ENCODE data around the gene DNTT. TPM values are rescaled to one million over a fixed set of nuclear protein-coding genes. Genes with fewer than 3 reads are reported as not detected.

DNTT gene
- total RNA-seq, 3 donors from 2014 or later: not detected

DNA sequence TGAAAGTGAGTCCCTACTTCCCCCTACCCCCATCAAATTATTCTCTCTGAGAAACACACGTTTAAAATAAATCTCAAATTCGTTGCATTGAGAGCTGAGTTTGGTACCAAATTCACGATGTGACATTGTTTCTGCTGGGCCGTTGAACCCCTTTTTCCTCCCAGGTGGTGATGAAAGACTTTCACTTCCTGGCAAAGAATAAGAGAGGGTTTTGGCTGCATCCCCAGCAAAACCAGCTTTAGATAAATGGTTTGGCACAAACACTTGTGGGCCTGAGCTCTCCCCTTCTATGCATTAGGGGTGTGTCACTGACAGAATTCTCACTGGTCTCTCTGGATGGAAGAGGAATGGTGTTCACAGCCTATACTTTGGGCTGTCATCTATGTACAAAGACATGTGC is 8.8 kb upstream of the DNTT start:
- H3K9me3 ChIP-seq: no peaks in the 10 kb centered on the region
- no peak overlapping the region for H3K4me3 ChIP-seq
- intact Hi-C loops (cut with DNase I; ENCODE audit: low total_unique reads): loop anchor here (10.0 kb wide), 1 partner anchor 71 kb away; no protein-coding TSS in a partner anchor
- TF ChIP-seq CTCF (IDR thresholded peaks at IDR 0.05) (no peak), POLR2A (IDR thresholded peaks at IDR 0.05) (no peak), POLR2AphosphoS5 (IDR thresholded peaks at IDR 0.05) (no peak)
- no peak overlapping the region for H3K27ac ChIP-seq
- no peaks in the 10 kb centered on the region for H3K4me1 ChIP-seq
- H3K27me3 ChIP-seq: peaks cover 0 to 4% of the 10 kb centered on the region in 2 donors
- H3K36me3 ChIP-seq: no peaks in the 10 kb centered on the region
- no peak for DNase-seq (ENCODE audit: low spot score in 2 of 2)

GRCh38 chr10:96297486-96297885 is 6.7 kb upstream of the DNTT start:
- H3K27me3 ChIP-seq: peaks cover 0 to 4% of the 10 kb centered on the region in 2 donors
- H3K9me3 ChIP-seq: no peaks in the 10 kb centered on the region
- intact Hi-C loops (cut with DNase I; ENCODE audit: low total_unique reads): loop anchor here (10.0 kb wide), 1 partner anchor 73 kb away; no protein-coding TSS in a partner anchor
- H3K4me3 ChIP-seq: no peak overlapping the region
- no peaks in the 10 kb centered on the region for H3K36me3 ChIP-seq
- H3K27ac ChIP-seq: no peak overlapping the region
- H3K4me1 ChIP-seq: no peaks in the 10 kb centered on the region
- DNase-seq (ENCODE audit: low spot score in 2 of 2): no peak
- no peak for TF ChIP-seq CTCF (IDR thresholded peaks at IDR 0.05)

GRCh38 chr10:96298362-96298761 is 5.9 kb upstream of the DNTT start:
- Histone ChIP-seq H3K9me3 (no peaks in the 10 kb centered on the region), H3K27ac (no peak overlapping the region), H3K36me3 (no peaks in the 10 kb centered on the region), H3K27me3 (peaks cover 0 to 4% of the 10 kb centered on the region in 2 donors), H3K4me1 (no peaks in the 10 kb centered on the region), H3K4me3 (no peak overlapping the region)
- no peak for DNase-seq (ENCODE audit: low spot score in 2 of 2)
- intact Hi-C loops (cut with DNase I; ENCODE audit: low total_unique reads): loop anchor here (10.0 kb wide), 1 partner anchor 74 kb away; no protein-coding TSS in a partner anchor
- TF ChIP-seq POLR2AphosphoS5 (IDR thresholded peaks at IDR 0.05) (no peak), CTCF (IDR thresholded peaks at IDR 0.05) (no peak), POLR2A (IDR thresholded peaks at IDR 0.05) (no peak)

- Histone ChIP-seq H3K27ac (no peak overlapping the region), H3K27me3 (peaks cover 0 to 4% of the 10 kb centered on the region in 2 donors), H3K4me3 (no peak overlapping the region), H3K36me3 (no peaks in the 10 kb centered on the region), H3K4me1 (no peaks in the 10 kb centered on the region), H3K9me3 (no peaks in the 10 kb centered on the region)
- intact Hi-C loops (cut with DNase I; ENCODE audit: low total_unique reads): loop anchor here (10.0 kb wide), 1 partner anchor 75 kb away; no protein-coding TSS in a partner anchor
- TF ChIP-seq POLR2AphosphoS5 (IDR thresholded peaks at IDR 0.05): no peak
- no peak for TF ChIP-seq POLR2A (IDR thresholded peaks at IDR 0.05)
- no peak for TF ChIP-seq CTCF (IDR thresholded peaks at IDR 0.05)
- DNase-seq (ENCODE audit: low spot score in 2 of 2): no peak
These were observed 4.9 kb upstream of the DNTT start for GRCh38 chr10:96299383-96299782.

GRCh38 chr10:96301616-96302015 is 2.6 kb upstream of the DNTT start:
- Histone ChIP-seq H3K4me3 (no peak overlapping the region), H3K4me1 (no peaks in the 10 kb centered on the region)
- intact Hi-C loops (cut with DNase I; ENCODE audit: low total_unique reads): no loop called here

More at GRCh38 chr10:96301616-96302015, 2.6 kb upstream of the DNTT start:
- Histone ChIP-seq H3K9me3 (no peaks in the 10 kb centered on the region), H3K27ac (no peak overlapping the region), H3K27me3 (no peaks in the 10 kb centered on the region), H3K36me3 (no peaks in the 10 kb centered on the region)
- DNase-seq (ENCODE audit: low spot score in 2 of 2): no peak
- no peak for TF ChIP-seq POLR2A (IDR thresholded peaks at IDR 0.05)
- TF ChIP-seq POLR2AphosphoS5 (IDR thresholded peaks at IDR 0.05): no peak
- TF ChIP-seq CTCF (IDR thresholded peaks at IDR 0.05): no peak

All from breast epithelium (tissue), 4 donors.